SK-N-SH treated with all-trans-retinoic acid at 6 μM for 48 hours (cell line): ENCODE measurements around the gene CLDN16.

Experiments used
- ARNTL ChIP-seq: fragments of 450-650 bp; formaldehyde crosslinking; IDR thresholded peaks from 2 replicates; pipeline ENCODE4 v1.5.0; 2020; ENCODE audit warnings: low read depth, mild to moderate bottlenecking, moderate library complexity, borderline replicate concordance
- GLIS3 ChIP-seq: fragments of 250-450 bp; sonication (Bioruptor Pico); IDR thresholded peaks from 2 replicates; pipeline ENCODE4 v1.5.0; 2020; ENCODE audit warnings: mild to moderate bottlenecking, moderate library complexity
- PATZ1 ChIP-seq: fragments of 250-450 bp; sonication (Bioruptor Pico); IDR thresholded peaks from 2 replicates; pipeline ENCODE4 v1.8.0; 2020; ENCODE audit warnings: mild to moderate bottlenecking, moderate library complexity, borderline replicate concordance
- TCF4 ChIP-seq: fragments of 250-450 bp; sonication (Bioruptor Pico); IDR thresholded peaks from 2 replicates; pipeline ENCODE4 v1.8.0; 2021; ENCODE audit warnings: mild to moderate bottlenecking, moderate library complexity, borderline replicate concordance
- TOX ChIP-seq: fragments of 250-450 bp; sonication (Bioruptor Pico); IDR thresholded peaks from 2 replicates; pipeline ENCODE4 v1.8.0; 2021; ENCODE audit warnings: mild to moderate bottlenecking, moderate library complexity, borderline replicate concordance
- ZFP3 ChIP-seq: fragments of 250-450 bp; sonication (Bioruptor Pico); IDR thresholded peaks from 2 replicates; pipeline ENCODE4 v1.5.0; 2020; ENCODE audit warnings: mild to moderate bottlenecking, moderate library complexity
- ZFP30 ChIP-seq: fragments of 450-650 bp; formaldehyde crosslinking; IDR thresholded peaks from 2 replicates; pipeline ENCODE4 v1.5.0; 2022; ENCODE audit warnings: mild to moderate bottlenecking, moderate library complexity
- ZNF565 ChIP-seq: fragments of 450-650 bp; formaldehyde crosslinking; conservative IDR thresholded peaks from 2 replicates; pipeline ENCODE4 v1.5.0; 2020; ENCODE audit warnings: low read depth, mild to moderate bottlenecking, moderate library complexity
- ZNF70 ChIP-seq: fragments of 450-650 bp; formaldehyde crosslinking; IDR thresholded peaks from 2 replicates; pipeline ENCODE4 v1.5.0; 2020; ENCODE audit warnings: mild to moderate bottlenecking, moderate library complexity
- ZNF8 ChIP-seq: fragments of 450-650 bp; formaldehyde crosslinking; IDR thresholded peaks from 2 replicates; pipeline ENCODE4 v1.5.0; 2020; ENCODE audit warnings: mild to moderate bottlenecking, moderate library complexity

DNA sequence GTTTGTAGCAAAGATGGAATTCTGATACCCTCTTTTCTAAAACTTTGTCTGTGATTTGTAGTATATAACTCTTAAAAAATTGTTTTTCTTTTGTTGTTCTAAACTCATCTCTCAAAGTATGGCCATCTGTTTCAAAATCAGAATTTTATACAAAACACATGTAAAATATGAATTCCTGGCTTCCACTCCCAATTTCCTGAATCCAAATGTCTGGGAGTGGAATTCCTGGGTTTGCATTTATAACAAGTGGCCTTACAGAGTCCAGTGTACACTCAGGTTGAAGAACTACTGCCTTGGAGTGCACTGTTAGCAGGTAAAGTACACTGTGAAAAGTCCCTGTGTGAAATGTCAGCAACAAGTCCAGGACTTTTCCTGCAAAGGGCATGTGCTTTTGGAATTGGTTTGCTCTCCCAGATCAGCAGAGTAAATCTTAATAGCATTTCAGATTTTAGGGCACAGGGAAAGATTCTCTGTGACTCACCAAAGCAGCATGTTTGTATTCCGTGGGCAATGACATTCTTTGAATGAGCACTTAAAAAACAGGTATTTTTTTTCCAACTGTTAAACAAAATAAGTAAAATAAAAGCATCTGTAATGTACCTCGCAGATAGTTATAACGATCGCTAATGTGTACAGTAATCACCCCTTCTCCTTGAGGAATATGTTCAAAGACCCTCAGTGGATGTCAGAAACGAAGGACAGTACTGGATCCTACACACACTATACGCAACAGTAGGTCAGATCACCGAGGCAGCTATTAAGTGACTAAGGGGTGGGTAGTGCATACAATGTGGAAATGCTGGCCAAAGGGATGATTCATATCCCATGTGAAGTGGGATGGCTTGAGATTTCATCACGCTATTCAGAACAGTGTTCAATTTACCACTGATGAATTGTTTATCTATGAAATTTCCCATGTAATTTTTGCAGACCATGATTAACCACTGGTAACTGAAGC lies 2.0 kb upstream of the CLDN16 start:
- no peak for TF ChIP-seq ZFP3 (CRISPR knock-in tag)
- TF ChIP-seq ARNTL (CRISPR knock-in tag) = no peak
- no peak for TF ChIP-seq GLIS3 (CRISPR knock-in tag)
- no peak for TF ChIP-seq TOX (CRISPR knock-in tag)
- TF ChIP-seq ZNF565 (CRISPR knock-in tag) = no peak
- TF ChIP-seq PATZ1 (CRISPR knock-in tag) = no peak
- TF ChIP-seq ZFP30 (CRISPR knock-in tag) = no peak
- no peak for TF ChIP-seq TCF4
- no peak for TF ChIP-seq ZNF8
- TF ChIP-seq ZNF70 = no peak
